GM23248 (cell line): ENCODE data around the gene PLCH2.

Experiments
- EZH2 ChIP-seq: fragments of 200-600 bp; sonication (generic); IDR thresholded peaks from 2 replicates; pipeline ENCODE4 v1.6.1; 2018; ENCODE audit warnings: antibody characterized with exemption, mild to moderate bottlenecking; ENCODE audit not compliant: insufficient read depth, poor library complexity, severe bottlenecking
- EZH2phosphoT487 ChIP-seq: fragments of 200-600 bp; sonication (generic); IDR thresholded peaks from 2 replicates; pipeline ENCODE4 v1.6.1; 2018; ENCODE audit warnings: antibody characterized with exemption, moderate library complexity, mild to moderate bottlenecking, low read depth; ENCODE audit not compliant: insufficient read depth

DNA sequence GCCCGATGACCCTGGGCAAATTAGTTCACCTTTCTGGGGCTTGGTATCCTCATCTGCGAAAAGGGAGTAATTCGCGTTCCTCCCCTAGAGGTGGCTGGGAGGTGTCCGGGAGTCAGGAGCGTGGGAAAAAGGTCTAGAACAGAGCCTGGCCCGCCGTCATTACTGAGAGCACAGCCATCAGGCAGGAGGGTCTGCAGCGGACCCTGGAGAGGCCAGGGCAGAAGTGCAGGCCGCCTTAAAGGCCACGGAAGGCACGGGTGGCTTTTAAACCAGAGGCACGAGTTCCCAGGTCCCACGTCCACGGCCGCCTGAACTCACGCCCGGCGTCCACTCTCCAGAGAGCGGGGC lies 49.5 kb downstream of the PLCH2 start:
- TF ChIP-seq EZH2phosphoT487 (no peak), EZH2 (no peak)
